ENCODE measurements around the gene UGT3A2.

- TF ChIP-seq, protein P1, sequence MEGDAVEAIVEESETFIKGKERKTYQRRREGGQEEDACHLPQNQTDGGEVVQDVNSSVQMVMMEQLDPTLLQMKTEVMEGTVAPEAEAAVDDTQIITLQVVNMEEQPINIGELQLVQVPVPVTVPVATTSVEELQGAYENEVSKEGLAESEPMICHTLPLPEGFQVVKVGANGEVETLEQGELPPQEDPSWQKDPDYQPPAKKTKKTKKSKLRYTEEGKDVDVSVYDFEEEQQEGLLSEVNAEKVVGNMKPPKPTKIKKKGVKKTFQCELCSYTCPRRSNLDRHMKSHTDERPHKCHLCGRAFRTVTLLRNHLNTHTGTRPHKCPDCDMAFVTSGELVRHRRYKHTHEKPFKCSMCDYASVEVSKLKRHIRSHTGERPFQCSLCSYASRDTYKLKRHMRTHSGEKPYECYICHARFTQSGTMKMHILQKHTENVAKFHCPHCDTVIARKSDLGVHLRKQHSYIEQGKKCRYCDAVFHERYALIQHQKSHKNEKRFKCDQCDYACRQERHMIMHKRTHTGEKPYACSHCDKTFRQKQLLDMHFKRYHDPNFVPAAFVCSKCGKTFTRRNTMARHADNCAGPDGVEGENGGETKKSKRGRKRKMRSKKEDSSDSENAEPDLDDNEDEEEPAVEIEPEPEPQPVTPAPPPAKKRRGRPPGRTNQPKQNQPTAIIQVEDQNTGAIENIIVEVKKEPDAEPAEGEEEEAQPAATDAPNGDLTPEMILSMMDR (IDR thresholded peaks at IDR 0.05): no peak
- TF ChIP-seq EZH2 (IDR thresholded peaks at IDR 0.05) (no peak), EZH2phosphoT487 (IDR thresholded peaks at IDR 0.05) (no peak)
Observed at GRCh38 chr5:36013182-36013581, 53.5 kb downstream of the UGT3A2 start.

All from neural progenitor cell (in vitro differentiated cells).